OCI-LY7 (cell line): ENCODE results near the gene CPOX. TPM values are rescaled to one million over a fixed set of nuclear protein-coding genes. Genes with fewer than 3 reads are reported as not detected.

Source experiments
- BruUV-seq: library from RNA; stranded (reverse); fragments of 400-500 nt; replicated peaks from 2 replicates; lab custom pipeline; 2021; lab: Mats Ljungman, UMichigan
- CTCF ChIA-PET: fragments of 300-600 bp; sonication (Branson Sonifier 250); formaldehyde crosslinking; loops from one replicate; lab custom pipeline; 2022; ENCODE audit warnings: antibody characterized with exemption; ENCODE audit not compliant: unreplicated experiment; lab: Charles Lee
- POLR2A ChIA-PET: fragments of 300-600 bp; sonication (Branson Sonifier 250); formaldehyde crosslinking; loops from one replicate; lab custom pipeline; 2022; ENCODE audit warnings: antibody characterized with exemption; lab: Charles Lee
- DNase-seq: peaks from one replicate; pipeline ENCODE4 v3.0.0-alpha.2; 2015; ENCODE audit warnings: low spot score
- H2AFZ ChIP-seq: fragments of 200-600 bp; sonication (generic), shearing (Covaris generic); 2 replicates; pipeline ENCODE4 v1.6.1; 2014; ENCODE audit warnings: mild to moderate bottlenecking, antibody characterized with exemption, low read length, moderate library complexity
- H3K27ac ChIP-seq: fragments of 200-600 bp; sonication (generic); 2 replicates; pipeline ENCODE4 v1.5.1; 2014; ENCODE audit warnings: mixed run types, low read depth, mild to moderate bottlenecking, moderate library complexity, low read length, inconsistent platforms; ENCODE audit not compliant: poor library complexity, severe bottlenecking
- H3K36me3 ChIP-seq: fragments of 200-600 bp; sonication (generic); 2 replicates; pipeline ENCODE4 v1.6.1; 2014; ENCODE audit warnings: mild to moderate bottlenecking, antibody characterized with exemption, low read length, moderate library complexity, mixed read lengths; ENCODE audit not compliant: insufficient read depth
- H3K4me1 ChIP-seq: fragments of 200-600 bp; sonication (generic); 2 replicates; pipeline ENCODE4 v1.5.1; 2014; ENCODE audit warnings: mild to moderate bottlenecking, low read length; ENCODE audit not compliant: insufficient read depth, poor library complexity, severe bottlenecking
- H3K4me2 ChIP-seq: fragments of 200-600 bp; sonication (generic); 2 replicates; pipeline ENCODE4 v1.6.1; 2014; ENCODE audit warnings: mild to moderate bottlenecking, low read length
- H3K4me3 ChIP-seq: fragments of 200-600 bp; sonication (generic); 2 replicates; pipeline ENCODE4 v1.5.1; 2014; ENCODE audit warnings: mild to moderate bottlenecking, low read depth, low read length; ENCODE audit not compliant: poor library complexity, severe bottlenecking
- H3K79me2 ChIP-seq: fragments of 200-600 bp; sonication (generic); 2 replicates; pipeline ENCODE4 v1.6.1; 2016; ENCODE audit warnings: low read depth, mild to moderate bottlenecking, low read length, moderate library complexity, mixed read lengths; ENCODE audit not compliant: insufficient read depth
- H3K9me2 ChIP-seq: fragments of 200-600 bp; sonication (generic); 2 replicates; pipeline ENCODE4 v1.6.1; 2016; ENCODE audit warnings: mild to moderate bottlenecking, low read length, mixed read lengths; ENCODE audit not compliant: insufficient read depth
- H3K9me3 ChIP-seq: fragments of 200-600 bp; sonication (generic); 2 replicates; pipeline ENCODE4 v1.6.1; 2014; ENCODE audit warnings: mild to moderate bottlenecking, mixed run types, low read length, mixed read lengths
- H4K20me1 ChIP-seq: fragments of 200-600 bp; sonication (generic); 2 replicates; pipeline ENCODE4 v1.6.1; 2014; ENCODE audit warnings: mild to moderate bottlenecking, antibody characterized with exemption, low read length, moderate library complexity, mixed read lengths; ENCODE audit not compliant: insufficient read depth
- CTCF ChIP-seq: fragments of 200-600 bp; sonication (generic); conservative IDR thresholded peaks from 2 replicates; pipeline ENCODE4 v1.5.1; 2014; ENCODE audit warnings: mild to moderate bottlenecking, antibody characterized with exemption, low read length, moderate library complexity, mixed read lengths
- EZH2phosphoT487 ChIP-seq: fragments of 200-600 bp; sonication (generic); IDR thresholded peaks from 2 replicates; pipeline ENCODE4 v1.6.1; 2018; ENCODE audit warnings: low read depth, borderline replicate concordance, mild to moderate bottlenecking, mixed run types, antibody characterized with exemption, low read length, moderate library complexity, mixed read lengths
- intact Hi-C: fragments of 100-400 bp; cut with micrococcal nuclease; formaldehyde crosslinking; loops from one replicate; pipeline ENCODE4 v1.10.0; 2022; ENCODE audit not compliant: unreplicated experiment
- total RNA-seq, 2 experiments: library from RNA; depleted of rRNA in 1 of 2; stranded (reverse); fragments of >200 nt in 1 of 2; shearing (Covaris generic) in 1 of 2; gene quantifications; 2 replicates each; pipeline ENCODE4 v1.2.3, GENCODE V29; 2014 to 2022

The CPOX gene
- total RNA-seq, 2 experiments from 2014 or later: 10.1 to 14.7 TPM

- no peaks in the 10 kb centered on the region for H3K9me2 ChIP-seq
- no TSS peak for BruUV-seq
- no peak overlapping the region for H3K27ac ChIP-seq
- H3K4me3 ChIP-seq: no peak overlapping the region
- no peaks in the 10 kb centered on the region for H3K9me3 ChIP-seq
- CTCF ChIA-PET: no interaction called here
- no peaks in the 10 kb centered on the region for H3K79me2 ChIP-seq
- no peaks in the 10 kb centered on the region for H4K20me1 ChIP-seq
- H2AFZ ChIP-seq: no peak overlapping the region
- H3K36me3 ChIP-seq: no peaks in the 10 kb centered on the region
- no peaks in the 10 kb centered on the region for H3K4me1 ChIP-seq
- no peak for TF ChIP-seq EZH2phosphoT487
- no peak for TF ChIP-seq CTCF
- intact Hi-C loops: no loop called here
- no peak for DNase-seq
- POLR2A ChIA-PET: interaction anchor here (0.6 to 0.9 kb wide), 2 partner anchors 11 to 145 kb away, joined by 3 read pairs; no protein-coding TSS in a partner anchor
- no peak overlapping the region for H3K4me2 ChIP-seq
Measured at GRCh38 chr3:98630416-98630815, 37.0 kb upstream of the CPOX start.

DNA sequence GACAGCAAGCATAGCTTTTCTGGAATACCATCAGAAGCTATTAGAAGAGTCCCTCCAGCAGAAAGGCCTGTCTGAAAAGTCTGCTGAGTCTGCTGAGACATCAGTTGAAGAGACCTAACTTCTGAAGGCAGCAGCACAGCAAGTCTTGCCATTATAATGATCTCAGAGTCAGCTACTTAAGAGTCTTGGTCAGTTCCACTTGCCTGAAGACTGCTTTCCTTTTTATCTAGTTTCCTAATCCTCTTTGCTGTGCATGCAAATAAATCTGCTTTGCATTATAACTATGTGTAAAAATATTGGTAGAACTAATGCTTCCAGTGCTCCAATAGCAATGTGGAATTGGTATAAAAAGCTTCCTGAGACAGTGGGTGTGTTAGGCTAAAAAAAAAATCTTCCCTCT is 34.9 kb upstream of the CPOX start:
- Histone ChIP-seq H3K27ac (no peak overlapping the region), H3K9me3 (no peaks in the 10 kb centered on the region), H3K9me2 (no peaks in the 10 kb centered on the region), H2AFZ (no peak overlapping the region), H3K4me2 (no peak overlapping the region), H3K36me3 (no peaks in the 10 kb centered on the region), H3K4me1 (no peaks in the 10 kb centered on the region), H4K20me1 (no peaks in the 10 kb centered on the region), H3K79me2 (no peaks in the 10 kb centered on the region), H3K4me3 (no peak overlapping the region)
- no TSS peak for BruUV-seq
- ChIA-PET CTCF (interaction anchor here (0.6 kb wide), 1 partner anchor 299 kb away, joined by 3 read pairs; no protein-coding TSS in a partner anchor), POLR2A (interaction anchor here (1.0 kb wide), 1 partner anchor 127 kb away, joined by 3 read pairs; no protein-coding TSS in a partner anchor)
- no peak for DNase-seq
- intact Hi-C loops: loop anchor here (10.0 kb wide), 1 partner anchor 1126 kb away; no protein-coding TSS in a partner anchor
- TF ChIP-seq EZH2phosphoT487: no peak
- TF ChIP-seq CTCF: no peak

DNA sequence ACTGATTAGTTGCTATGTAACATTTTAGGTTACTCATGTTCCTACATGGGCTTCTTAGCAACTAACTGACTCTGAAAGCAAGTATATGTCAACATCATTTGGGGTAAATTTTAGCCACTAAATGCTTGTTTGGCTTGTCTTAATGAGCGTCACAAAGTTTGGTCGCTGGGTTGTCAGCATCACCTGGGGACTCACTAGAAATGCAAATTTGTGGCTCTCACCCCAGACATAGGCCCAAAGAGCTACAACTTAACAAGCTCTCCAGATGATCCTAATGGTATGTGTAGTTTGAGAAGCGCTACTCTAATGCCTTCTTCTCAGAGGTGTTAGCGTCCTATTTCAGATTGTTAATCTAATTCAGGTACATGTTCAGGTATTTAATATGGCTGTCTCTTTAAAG is 32.7 kb upstream of the CPOX start:
- no peak overlapping the region for H2AFZ ChIP-seq
- intact Hi-C loops: loop anchor here (10.0 kb wide), 1 partner anchor 1129 kb away; no protein-coding TSS in a partner anchor
- no TSS peak for BruUV-seq
- H3K27ac ChIP-seq: no peak overlapping the region
- no peak overlapping the region for H3K4me3 ChIP-seq
- TF ChIP-seq EZH2phosphoT487 (no peak), CTCF (no peak)
- ChIA-PET POLR2A (interaction anchor here (0.7 kb wide), 1 partner anchor 262 kb away, joined by 5 read pairs; no protein-coding TSS in a partner anchor), CTCF (no interaction called here)
- no peaks in the 10 kb centered on the region for H3K4me1 ChIP-seq
- H3K36me3 ChIP-seq: no peaks in the 10 kb centered on the region
- H3K4me2 ChIP-seq: no peak overlapping the region
- no peak for DNase-seq
- no peaks in the 10 kb centered on the region for H3K9me2 ChIP-seq
- H3K79me2 ChIP-seq: no peaks in the 10 kb centered on the region
- H4K20me1 ChIP-seq: no peaks in the 10 kb centered on the region
- H3K9me3 ChIP-seq: no peaks in the 10 kb centered on the region
